Esophagus (tissue), 2 donors: ENCODE data around the gene HDAC2. TPM values are rescaled to one million over a fixed set of nuclear protein-coding genes. Genes with fewer than 3 reads are reported as not detected.
"Not testable (repeated sequence)": the region's sequence is repeated elsewhere in the genome, so short reads cannot be mapped to it uniquely, and the experiment has no call there.

Experiments
- H3K27ac ChIP-seq, 2 donors: one replicate each; pipeline ENCODE4 v1.5.1; 2013; ENCODE audit warnings: low read depth in 2 of 2, mild to moderate bottlenecking in 2 of 2, inconsistent platforms in 1 of 2, low read length in 1 of 2, moderate library complexity in 1 of 2
- H3K27me3 ChIP-seq, 2 donors: one replicate each; pipeline ENCODE4 v1.6.1; 2013; ENCODE audit warnings: low read length in 2 of 2, control low read depth in 1 of 2, mild to moderate bottlenecking in 1 of 2; ENCODE audit not compliant: insufficient read depth in 2 of 2, control insufficient read depth in 1 of 2
- H3K36me3 ChIP-seq, 2 donors: one replicate each; pipeline ENCODE4 v1.6.1; 2013; ENCODE audit warnings: low read length in 1 of 2; ENCODE audit not compliant: control insufficient read depth in 2 of 2, insufficient read depth in 2 of 2
- H3K4me1 ChIP-seq, 2 donors: one replicate each; pipeline ENCODE4 v1.6.1; 2013; ENCODE audit warnings: low read length in 1 of 2; ENCODE audit not compliant: control insufficient read depth in 2 of 2, insufficient read depth in 2 of 2
- H3K4me3 ChIP-seq, 2 donors: one replicate each; pipeline ENCODE4 v1.5.1; 2013; ENCODE audit warnings: low read length in 2 of 2, mild to moderate bottlenecking in 2 of 2, low read depth in 1 of 2, moderate library complexity in 1 of 2
- H3K9me3 ChIP-seq, 2 donors: one replicate each; pipeline ENCODE4 v1.6.1; 2013; ENCODE audit warnings: mild to moderate bottlenecking in 2 of 2, low read depth in 1 of 2, low read length in 1 of 2, moderate library complexity in 1 of 2; ENCODE audit not compliant: control insufficient read depth in 2 of 2, insufficient read depth in 1 of 2
- WGBS, 2 donors: extraction: QIAGEN DNeasy Blood & Tissue Kit; methylation state at CpG; one replicate each; pipeline ENCODE4 v1.1.7; 2013; 5-methylcytosine and 5-hydroxymethylcytosine counted together
- polyA plus RNA-seq, 2 donors: library from polyadenylated mRNA; stranded (reverse); fragments of 200-250 nt; gene quantifications; one replicate each; pipeline ENCODE4 v1.2.3, GENCODE V29; 2013
- donor health status: healthy with polysubstance abuse.
- donor health status: Bipolar disorder and iron deficiency.

The HDAC2 gene
- polyA plus RNA-seq, 2 donors, result 34.0 to 61.4 TPM

- no peak overlapping the region for H3K4me3 ChIP-seq
- no peaks in the 10 kb centered on the region for H3K36me3 ChIP-seq
- 62 to 65% methylated on average over 2 of the region's 2 CpGs for WGBS, 2 donors
- no peaks in the 10 kb centered on the region for H3K4me1 ChIP-seq
- no peaks in the 10 kb centered on the region for H3K27me3 ChIP-seq
- H3K27ac ChIP-seq, result no peak overlapping the region
- no peaks in the 10 kb centered on the region for H3K9me3 ChIP-seq
These were observed 29.1 kb upstream of the HDAC2 start for GRCh38 chr6:114000069-114000468.

GRCh38 chr6:113999284-113999683, 28.3 kb upstream of the HDAC2 start:
- Histone ChIP-seq H3K36me3 (no peaks in the 10 kb centered on the region), H3K4me3 (no peak overlapping the region), H3K4me1 (no peaks in the 10 kb centered on the region), H3K9me3 (no peaks in the 10 kb centered on the region), H3K27ac (no peak overlapping the region), H3K27me3 (no peaks in the 10 kb centered on the region)
- 92 to 94% methylated on average over 2 of the region's 2 CpGs for WGBS, 2 donors

GRCh38 chr6:113998811-113999210, 27.9 kb upstream of the HDAC2 start:
- Histone ChIP-seq H3K27ac (no peak overlapping the region), H3K4me3 (no peak overlapping the region), H3K4me1 (no peaks in the 10 kb centered on the region), H3K27me3 (no peaks in the 10 kb centered on the region), H3K36me3 (no peaks in the 10 kb centered on the region), H3K9me3 (no peaks in the 10 kb centered on the region)

- Histone ChIP-seq H3K9me3 (no peaks in the 10 kb centered on the region), H3K36me3 (no peaks in the 10 kb centered on the region), H3K27me3 (no peaks in the 10 kb centered on the region), H3K4me1 (no peaks in the 10 kb centered on the region), H3K4me3 (no peak overlapping the region), H3K27ac (no peak overlapping the region)
- WGBS, 2 donors, result 64 to 67% methylated on average over 3 of the region's 3 CpGs
These were observed 26.2 kb upstream of the HDAC2 start for GRCh38 chr6:113997116-113997515.

- 23 to 30% methylated on average over 4 of the region's 4 CpGs for WGBS, 2 donors
- Histone ChIP-seq H3K27ac (no peak overlapping the region), H3K9me3 (no peaks in the 10 kb centered on the region), H3K4me1 (no peaks in the 10 kb centered on the region), H3K4me3 (no peak overlapping the region), H3K27me3 (no peaks in the 10 kb centered on the region), H3K36me3 (no peaks in the 10 kb centered on the region)
These were observed 24.7 kb upstream of the HDAC2 start for GRCh38 chr6:113995634-113996033.

GRCh38 chr6:113994934-113995342, 24.0 kb upstream of the HDAC2 start:
- H3K27ac ChIP-seq, result no peak overlapping the region
- H3K4me3 ChIP-seq, result no peak overlapping the region
- H3K36me3 ChIP-seq, result no peaks in the 10 kb centered on the region
- no peaks in the 10 kb centered on the region for H3K9me3 ChIP-seq
- H3K4me1 ChIP-seq, result no peaks in the 10 kb centered on the region
- no peaks in the 10 kb centered on the region for H3K27me3 ChIP-seq

GRCh38 chr6:113989675-113990074, 18.7 kb upstream of the HDAC2 start:
- Histone ChIP-seq H3K36me3 (no peaks in the 10 kb centered on the region), H3K27ac (no peak overlapping the region), H3K9me3 (no peaks in the 10 kb centered on the region), H3K4me1 (no peaks in the 10 kb centered on the region), H3K27me3 (no peaks in the 10 kb centered on the region), H3K4me3 (no peak overlapping the region)

- not testable (repeated sequence) for H3K4me3 ChIP-seq, H3K27me3 ChIP-seq, H3K9me3 ChIP-seq, H3K36me3 ChIP-seq, H3K27ac ChIP-seq, H3K4me1 ChIP-seq
- WGBS, 2 donors, result 91% methylated on average over 5 of the region's 5 CpGs
These were observed 11.7 kb upstream of the HDAC2 start for GRCh38 chr6:113982675-113983074.

GRCh38 chr6:113982055-113982550, 11.2 kb upstream of the HDAC2 start:
- WGBS, 2 donors, result 81 to 92% methylated on average over 2 of the region's 2 CpGs
- no peaks in the 10 kb centered on the region for H3K4me1 ChIP-seq
- H3K36me3 ChIP-seq, result no peaks in the 10 kb centered on the region
- H3K27me3 ChIP-seq, result no peaks in the 10 kb centered on the region
- no peak overlapping the region for H3K4me3 ChIP-seq
- H3K9me3 ChIP-seq, result no peaks in the 10 kb centered on the region
- H3K27ac ChIP-seq, result no peak overlapping the region

GRCh38 chr6:113980937-113981554, 10.1 kb upstream of the HDAC2 start:
- Histone ChIP-seq H3K27me3 (no peaks in the 10 kb centered on the region), H3K9me3 (no peaks in the 10 kb centered on the region), H3K36me3 (no peaks in the 10 kb centered on the region), H3K4me1 (no peaks in the 10 kb centered on the region), H3K27ac (no peak overlapping the region), H3K4me3 (no peak overlapping the region)
- WGBS, 2 donors, result 89 to 91% methylated on average over 4 of the region's 4 CpGs
